ENCODE results near the gene PLEKHG1. TPM values are rescaled to one million over a fixed set of nuclear protein-coding genes. Genes with fewer than 3 reads are reported as not detected.

The PLEKHG1 gene
- total RNA-seq, 1 donor from 2014 or later, result 42.2 TPM

GRCh38 chr6:150632785-150633485, 33.2 kb downstream of the PLEKHG1 start:
- H3K27me3 Mint-ChIP-seq, result no peaks in the 10 kb centered on the region
- no peaks in the 10 kb centered on the region for H3K9me3 Mint-ChIP-seq (ENCODE audit: low read depth)
- H3K4me3 Mint-ChIP-seq (ENCODE audit: low read depth), result no peak overlapping the region
- peak overlapping the region; percentile 39 for H3K27ac Mint-ChIP-seq
- no peaks in the 10 kb centered on the region for H3K36me3 Mint-ChIP-seq (ENCODE audit: insufficient read depth)
- TF ChIP-seq CTCF (IDR thresholded peaks at IDR 0.05; ENCODE audit: unreplicated experiment), result no peak
- DNase-seq (ENCODE audit: low spot score, unreplicated experiment), result no peak
- H3K4me1 Mint-ChIP-seq (ENCODE audit: low read depth), result peaks cover 84% of the 10 kb centered on the region

- peaks cover 3% of the 10 kb centered on the region for H3K36me3 Mint-ChIP-seq (ENCODE audit: insufficient read depth)
- peaks cover 4% of the 10 kb centered on the region for H3K9me3 Mint-ChIP-seq (ENCODE audit: low read depth)
- H3K4me1 Mint-ChIP-seq (ENCODE audit: low read depth), result peaks cover 84% of the 10 kb centered on the region
- no peaks in the 10 kb centered on the region for H3K27me3 Mint-ChIP-seq
- DNase-seq (ENCODE audit: low spot score, unreplicated experiment), result no peak
- no peak overlapping the region for H3K27ac Mint-ChIP-seq
- TF ChIP-seq CTCF (IDR thresholded peaks at IDR 0.05; ENCODE audit: unreplicated experiment), result no peak
- no peak overlapping the region for H3K4me3 Mint-ChIP-seq (ENCODE audit: low read depth)
Measured at GRCh38 chr6:150633486-150633834, 33.8 kb downstream of the PLEKHG1 start.

- Mint-ChIP-seq H3K4me3 (ENCODE audit: low read depth) (no peak overlapping the region), H3K9me3 (ENCODE audit: low read depth) (peaks cover 4% of the 10 kb centered on the region), H3K27me3 (no peaks in the 10 kb centered on the region), H3K27ac (peak overlapping the region; percentile 83), H3K36me3 (ENCODE audit: insufficient read depth) (peaks cover 3% of the 10 kb centered on the region), H3K4me1 (ENCODE audit: low read depth) (peaks cover 83% of the 10 kb centered on the region)
- TF ChIP-seq CTCF (IDR thresholded peaks at IDR 0.05; ENCODE audit: unreplicated experiment), result no peak
- no peak for DNase-seq (ENCODE audit: low spot score, unreplicated experiment)
Measured at GRCh38 chr6:150634176-150634963, 34.7 kb downstream of the PLEKHG1 start.

GRCh38 chr6:150634964-150635292, 35.2 kb downstream of the PLEKHG1 start:
- no peaks in the 10 kb centered on the region for H3K27me3 Mint-ChIP-seq
- H3K4me3 Mint-ChIP-seq (ENCODE audit: low read depth), result no peak overlapping the region

More at GRCh38 chr6:150634964-150635292, 35.2 kb downstream of the PLEKHG1 start:
- H3K36me3 Mint-ChIP-seq (ENCODE audit: insufficient read depth), result peaks cover 5% of the 10 kb centered on the region
- no peak for TF ChIP-seq CTCF (IDR thresholded peaks at IDR 0.05; ENCODE audit: unreplicated experiment)
- H3K9me3 Mint-ChIP-seq (ENCODE audit: low read depth), result peaks cover 4% of the 10 kb centered on the region
- no peak for DNase-seq (ENCODE audit: low spot score, unreplicated experiment)
- peaks cover 85% of the 10 kb centered on the region for H3K4me1 Mint-ChIP-seq (ENCODE audit: low read depth)
- peak overlapping the region; percentile 83 for H3K27ac Mint-ChIP-seq

All from progenitor cell of endocrine pancreas (in vitro differentiated cells).